CD14-positive monocyte (primary cell): ENCODE results near the gene TOMM22. TPM values are rescaled to one million over a fixed set of nuclear protein-coding genes. Genes with fewer than 3 reads are reported as not detected.

Source experiments
- DNase-seq, 3 donors: peaks; one replicate each; pipeline ENCODE4 v3.0.0-alpha.2; 2011 to 2022
- H2AFZ ChIP-seq: 2 replicates; pipeline ENCODE4 v1.6.0; 2012; ENCODE audit warnings: mild to moderate bottlenecking, low read depth, low read length, inconsistent platforms; ENCODE audit not compliant: insufficient read depth, poor library complexity, severe bottlenecking
- H3K27ac ChIP-seq, 2 donors: 1 replicate in 1 of 2; 2 replicates in 1 of 2; pipeline ENCODE4 v1.5.1; 2012 to 2013; ENCODE audit warnings: low read length in 2 of 2, control low read depth in 1 of 2, inconsistent platforms in 1 of 2, low read depth in 1 of 2, mild to moderate bottlenecking in 1 of 2
- H3K27me3 ChIP-seq, 2 donors: one replicate each; pipeline versions ENCODE4 v1.6.0 to v1.6.1; 2011 to 2013; ENCODE audit warnings: low read length in 2 of 2; ENCODE audit not compliant: control insufficient read depth in 2 of 2, insufficient read depth in 2 of 2
- H3K36me3 ChIP-seq, 2 donors: replicated peaks in 1 of 2; 1 replicate in 1 of 2; 2 replicates in 1 of 2; pipeline versions ENCODE4 v1.5.1 to v1.6.1; 2012 to 2013; ENCODE audit warnings: low read length in 2 of 2, control low read depth in 1 of 2, inconsistent platforms in 1 of 2, mild to moderate bottlenecking in 1 of 2; ENCODE audit not compliant: insufficient read depth in 2 of 2, control insufficient read depth in 1 of 2
- H3K4me1 ChIP-seq, 2 donors: 1 replicate in 1 of 2; 2 replicates in 1 of 2; pipeline versions ENCODE4 v1.5.1 to v1.6.1; 2012 to 2013; ENCODE audit warnings: low read length in 2 of 2, control low read depth in 1 of 2, inconsistent platforms in 1 of 2, mild to moderate bottlenecking in 1 of 2, moderate library complexity in 1 of 2; ENCODE audit not compliant: insufficient read depth in 2 of 2, control insufficient read depth in 1 of 2
- H3K4me2 ChIP-seq: replicated peaks from 2 replicates; pipeline ENCODE3; 2012; ENCODE audit warnings: low read length, moderate library complexity, mild to moderate bottlenecking; ENCODE audit not compliant: poor library complexity, severe bottlenecking; ENCODE audit errors: extremely low read depth
- H3K4me3 ChIP-seq, 3 experiments: fragments of 200-600 bp in 1 of 3; sonication (generic) in 1 of 3; replicated peaks in 1 of 3; 1 replicate in 2 of 3; 2 replicates in 1 of 3; pipeline ENCODE4 v1.5.1; 2011 to 2013; ENCODE audit warnings: low read length in 3 of 3, mild to moderate bottlenecking in 3 of 3, control low read depth in 2 of 3, low read depth in 2 of 3, inconsistent platforms in 1 of 3, moderate library complexity in 1 of 3
- H3K79me2 ChIP-seq: 2 replicates; pipeline ENCODE4 v1.6.0; 2012; ENCODE audit warnings: mild to moderate bottlenecking, control low read depth, inconsistent platforms, low read length, moderate library complexity; ENCODE audit not compliant: insufficient read depth
- H3K9ac ChIP-seq: 2 replicates; pipeline ENCODE4 v1.6.0; 2017; ENCODE audit warnings: low read length, mild to moderate bottlenecking; ENCODE audit not compliant: insufficient read depth, poor library complexity, severe bottlenecking
- H3K9me3 ChIP-seq, 2 donors: replicated peaks in 1 of 2; 1 replicate in 1 of 2; 2 replicates in 1 of 2; pipeline versions ENCODE4 v1.5.1 to v1.6.1; 2012 to 2013; ENCODE audit warnings: low read length in 2 of 2, control low read depth in 1 of 2; ENCODE audit not compliant: control insufficient read depth in 1 of 2, insufficient read depth in 1 of 2
- H4K20me1 ChIP-seq: 2 replicates; pipeline ENCODE4 v1.6.0; 2012; ENCODE audit warnings: mild to moderate bottlenecking, low read length, control low read depth, moderate library complexity; ENCODE audit not compliant: insufficient read depth
- H3K27ac Mint-ChIP-seq, 7 donors: one replicate each; pipeline ENCODE4 v1.8.0; 2020; ENCODE audit warnings: mild to moderate bottlenecking in 7 of 7, mixed read lengths in 7 of 7, moderate library complexity in 6 of 7, inconsistent platforms in 2 of 7
- H3K27me3 Mint-ChIP-seq, 3 donors: one replicate each; pipeline ENCODE4 v1.8.0; 2021 to 2022; ENCODE audit warnings: low read depth in 3 of 3, mild to moderate bottlenecking in 3 of 3, mixed read lengths in 3 of 3, moderate library complexity in 3 of 3, inconsistent platforms in 1 of 3
- H3K36me3 Mint-ChIP-seq, 2 donors: one replicate each; pipeline ENCODE4 v1.8.0; 2020; ENCODE audit warnings: mixed read lengths in 2 of 2, inconsistent platforms in 1 of 2, mild to moderate bottlenecking in 1 of 2
- H3K4me1 Mint-ChIP-seq: one replicate; pipeline ENCODE4 v1.8.0; 2020; ENCODE audit warnings: mild to moderate bottlenecking, mixed read lengths
- H3K4me3 Mint-ChIP-seq, 2 donors: one replicate each; pipeline ENCODE4 v1.8.0; 2020; ENCODE audit warnings: mild to moderate bottlenecking in 2 of 2, mixed read lengths in 2 of 2, moderate library complexity in 1 of 2
- H3K9me3 Mint-ChIP-seq, 7 donors: one replicate each; pipeline ENCODE4 v1.8.0; 2020 to 2022; ENCODE audit warnings: mixed read lengths in 7 of 7, mild to moderate bottlenecking in 6 of 7, moderate library complexity in 6 of 7, inconsistent platforms in 2 of 7
- CTCF ChIP-seq: fragments of 200-600 bp; IDR thresholded peaks from one replicate; pipeline ENCODE4 v1.8.0; 2022; ENCODE audit warnings: antibody characterized with exemption, mild to moderate bottlenecking
- WGBS: methylation state at CpG from one replicate; pipeline ENCODE4 v1.1.5; 2013; ENCODE audit warnings: missing lambda C conversion rate; ENCODE audit not compliant: insufficient coverage; 5-methylcytosine and 5-hydroxymethylcytosine counted together
- intact Hi-C, 2 donors: fragments of 100-400 bp; cut with micrococcal nuclease; formaldehyde crosslinking; loops; one replicate each; pipeline versions ENCODE4 v1.15.0 to v1.15.1; 2023
- polyA plus RNA-seq, 3 donors: library from polyadenylated mRNA; depleted of rRNA in 1 of 3; unstranded in 2 of 3; stranded (reverse) in 1 of 3; fragments of 300-500 nt in 2 of 3; fragments of >200 nt in 1 of 3; fragmentation: Illumina TruSeq in 2 of 3; gene quantifications; 1 replicate in 2 of 3; 2 replicates in 1 of 3; pipeline ENCODE4 v1.2.3, GENCODE V29; 2012 to 2021

TOMM22 gene
- polyA plus RNA-seq, 3 donors, result 31.9 to 71.4 (median 58.0) TPM

GRCh38 chr22:38685761-38686160 lies 4.0 kb downstream of the TOMM22 start:
- H3K4me2 ChIP-seq, result no peak overlapping the region
- no peak overlapping the region for H3K27ac ChIP-seq
- no peaks in the 10 kb centered on the region for H3K9me3 ChIP-seq
- peaks cover 52 to 73% of the 10 kb centered on the region in 2 donors for H3K36me3 ChIP-seq
- no peak overlapping the region for H3K4me3 Mint-ChIP-seq
- DNase-seq, result no peak
- H3K9me3 Mint-ChIP-seq, result no peaks in the 10 kb centered on the region
- H3K27me3 ChIP-seq, result no peaks in the 10 kb centered on the region
- peaks cover 60 to 71% of the 10 kb centered on the region in 2 donors for H3K36me3 Mint-ChIP-seq
- intact Hi-C loops, result no loop called here
- H3K79me2 ChIP-seq, result peaks cover 10% of the 10 kb centered on the region
- H3K27me3 Mint-ChIP-seq, result peaks cover 0 to 2% (median 0%) of the 10 kb centered on the region in 3 donors
- H2AFZ ChIP-seq, result no peak overlapping the region
- H3K4me1 Mint-ChIP-seq, result peaks cover 12% of the 10 kb centered on the region
- H3K4me3 ChIP-seq, result no peak overlapping the region
- no CpG with 5 or more reads among the region's 1 CpG for WGBS
- H3K27ac Mint-ChIP-seq, result no peak overlapping the region
- H3K9ac ChIP-seq, result no peak overlapping the region
- H3K4me1 ChIP-seq, result peaks cover 11 to 16% of the 10 kb centered on the region in 2 donors
- TF ChIP-seq CTCF, result no peak
- no peaks in the 10 kb centered on the region for H4K20me1 ChIP-seq

DNA sequence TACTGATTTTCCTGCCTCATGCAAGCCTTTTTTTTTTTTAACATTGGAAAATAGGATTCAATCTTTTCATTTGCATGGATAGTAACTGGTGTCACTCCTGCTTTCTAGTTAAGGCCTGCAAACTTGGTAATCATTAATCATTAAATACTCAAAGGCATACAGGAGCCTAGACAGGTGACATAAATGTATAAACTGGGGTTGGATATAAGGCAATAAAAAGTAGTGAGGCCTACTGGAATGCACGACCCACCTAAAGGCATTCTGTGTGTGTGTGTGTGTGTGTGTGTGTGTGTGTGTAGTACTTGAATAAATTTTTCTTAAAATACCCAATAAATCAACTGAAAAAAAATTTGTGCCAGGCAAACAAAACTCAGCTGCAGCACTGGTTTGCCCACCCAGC lies 7.9 kb downstream of the TOMM22 start:
- peaks cover 37 to 77% of the 10 kb centered on the region in 2 donors for H3K36me3 ChIP-seq
- no peak for TF ChIP-seq CTCF
- H3K27ac ChIP-seq, result no peak overlapping the region
- H3K4me1 ChIP-seq, result no peaks in the 10 kb centered on the region
- Mint-ChIP-seq H3K27ac (no peak overlapping the region), H3K36me3 (peaks cover 57 to 72% of the 10 kb centered on the region in 2 donors), H3K27me3 (peaks cover 0 to 2% (median 0%) of the 10 kb centered on the region in 3 donors), H3K9me3 (no peaks in the 10 kb centered on the region), H3K4me3 (no peak overlapping the region), H3K4me1 (no peaks in the 10 kb centered on the region)
- no peaks in the 10 kb centered on the region for H3K27me3 ChIP-seq
- peaks cover 21% of the 10 kb centered on the region for H3K79me2 ChIP-seq
- no peak overlapping the region for H3K4me2 ChIP-seq
- no CpG with 5 or more reads among the region's 1 CpG for WGBS
- H4K20me1 ChIP-seq, result peaks cover 4% of the 10 kb centered on the region
- intact Hi-C loops, result no loop called here
- H2AFZ ChIP-seq, result no peak overlapping the region
- DNase-seq, result no peak
- H3K9me3 ChIP-seq, result no peaks in the 10 kb centered on the region
- H3K9ac ChIP-seq, result no peak overlapping the region
- no peak overlapping the region for H3K4me3 ChIP-seq
